ENCODE data around the gene UAP1L1. TPM values are rescaled to one million over a fixed set of nuclear protein-coding genes. Genes with fewer than 3 reads are reported as not detected.

The UAP1L1 gene
- total RNA-seq, 1 donor, result 36.9 TPM

DNA sequence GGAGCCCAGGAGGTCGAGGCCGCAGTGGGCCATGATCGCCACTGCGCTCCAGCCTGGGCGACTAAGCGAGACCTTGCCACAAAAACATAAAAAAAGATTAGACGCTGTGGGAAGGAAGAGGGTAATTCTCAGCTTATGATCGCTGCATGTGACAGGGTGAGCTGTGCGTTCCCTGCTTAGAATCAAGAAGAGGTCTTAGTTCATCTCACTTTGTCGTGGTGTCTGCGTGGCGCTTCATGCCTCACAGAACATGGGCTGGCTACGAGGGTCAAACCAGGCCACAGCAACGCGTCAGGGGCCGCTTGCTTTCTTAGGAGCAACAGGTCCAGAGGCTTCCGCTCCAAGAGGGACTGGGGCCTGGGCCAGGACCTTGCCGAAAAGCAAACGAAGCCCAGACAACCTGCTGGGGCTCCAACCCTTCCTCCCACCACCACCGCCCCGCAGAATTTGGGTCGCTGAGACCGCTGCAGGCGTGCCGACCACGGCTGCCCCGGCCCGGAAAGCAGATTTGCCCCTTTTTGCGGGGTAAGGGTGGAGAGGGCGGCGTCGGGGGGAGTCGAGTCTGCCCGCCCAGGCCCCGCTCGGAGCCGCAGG is 51.6 kb downstream of the UAP1L1 start:
- Histone ChIP-seq H3K9me3 (ENCODE audit: low read depth, low read length) (no peaks in the 10 kb centered on the region), H3K27me3 (ENCODE audit: insufficient read depth, low read length) (no peaks in the 10 kb centered on the region), H2AFZ (ENCODE audit: low read length) (peak overlapping the region; percentile 76), H3K4me1 (ENCODE audit: insufficient read depth, low read length) (peaks cover 15% of the 10 kb centered on the region), H3K4me3 (ENCODE audit: insufficient read depth, low read length) (peak overlapping the region; percentile 78), H3K4me2 (ENCODE audit: insufficient read depth, low read length) (peak overlapping the region; percentile 97), H4K20me1 (ENCODE audit: insufficient read depth, low read length) (peaks cover 14% of the 10 kb centered on the region), H3K27ac (ENCODE audit: low read depth, low read length) (peak overlapping the region; percentile 51), H3K79me2 (ENCODE audit: insufficient read depth, low read length) (peaks cover 25% of the 10 kb centered on the region), H3K36me3 (ENCODE audit: insufficient read depth, low read length) (no peaks in the 10 kb centered on the region)
- DNase-seq (ENCODE audit: insufficient read length, low spot score, missing footprints), result peak; percentile 73
- no peak for TF ChIP-seq CTCF (IDR thresholded peaks at IDR 0.05; ENCODE audit: extremely low read depth, low read depth, low read length)

DNA sequence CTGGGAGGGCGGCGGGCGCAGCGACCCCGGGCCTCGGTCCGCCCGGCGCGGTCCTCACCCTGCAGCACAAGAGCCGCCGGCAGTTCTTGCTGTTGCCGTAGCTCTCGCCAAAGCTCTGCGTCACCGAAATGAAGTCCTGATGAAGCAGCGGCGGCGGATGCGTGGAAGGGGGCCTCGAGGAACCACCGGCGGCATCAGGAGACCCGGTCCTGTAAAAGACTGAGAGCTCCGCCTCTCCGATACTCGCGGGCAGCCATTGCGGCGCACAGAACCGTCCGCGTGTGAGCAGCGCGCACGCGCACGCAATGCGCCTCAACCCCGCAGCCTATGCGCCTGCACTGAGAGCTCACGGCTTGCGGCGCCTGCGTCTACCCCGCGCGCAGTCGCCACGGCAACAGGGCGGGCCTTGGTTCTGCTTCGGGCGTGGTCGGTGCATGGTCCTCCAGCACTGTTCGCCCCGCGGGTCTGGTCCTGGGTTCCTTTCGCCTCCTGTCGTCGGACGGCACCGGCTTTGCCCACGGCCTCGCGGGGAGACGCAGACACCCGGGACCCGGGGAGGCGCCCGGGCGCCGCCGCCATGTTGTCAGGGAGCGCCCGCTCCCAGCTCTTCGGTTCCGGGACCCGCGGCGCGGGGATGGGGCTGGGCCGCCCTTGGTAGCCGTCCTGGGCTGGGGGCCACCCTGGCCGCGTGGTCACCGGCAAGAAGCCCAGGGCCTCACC is 52.3 kb downstream of the UAP1L1 start:
- H3K36me3 ChIP-seq (ENCODE audit: insufficient read depth, low read length), result no peaks in the 10 kb centered on the region
- H3K4me2 ChIP-seq (ENCODE audit: insufficient read depth, low read length), result peak overlapping the region; percentile 97
- H3K27ac ChIP-seq (ENCODE audit: low read depth, low read length), result peak overlapping the region; percentile 51
- peaks cover 15% of the 10 kb centered on the region for H3K4me1 ChIP-seq (ENCODE audit: insufficient read depth, low read length)
- H3K9me3 ChIP-seq (ENCODE audit: low read depth, low read length), result no peaks in the 10 kb centered on the region
- H3K79me2 ChIP-seq (ENCODE audit: insufficient read depth, low read length), result peaks cover 25% of the 10 kb centered on the region
- H3K4me3 ChIP-seq (ENCODE audit: insufficient read depth, low read length), result peak overlapping the region; percentile 78
- no peak for TF ChIP-seq CTCF (IDR thresholded peaks at IDR 0.05; ENCODE audit: extremely low read depth, low read depth, low read length)
- H3K27me3 ChIP-seq (ENCODE audit: insufficient read depth, low read length), result no peaks in the 10 kb centered on the region
- peak overlapping the region; percentile 76 for H2AFZ ChIP-seq (ENCODE audit: low read length)
- DNase-seq (ENCODE audit: insufficient read length, low spot score, missing footprints), result peak; percentile 100
- peaks cover 9% of the 10 kb centered on the region for H4K20me1 ChIP-seq (ENCODE audit: insufficient read depth, low read length)

DNA sequence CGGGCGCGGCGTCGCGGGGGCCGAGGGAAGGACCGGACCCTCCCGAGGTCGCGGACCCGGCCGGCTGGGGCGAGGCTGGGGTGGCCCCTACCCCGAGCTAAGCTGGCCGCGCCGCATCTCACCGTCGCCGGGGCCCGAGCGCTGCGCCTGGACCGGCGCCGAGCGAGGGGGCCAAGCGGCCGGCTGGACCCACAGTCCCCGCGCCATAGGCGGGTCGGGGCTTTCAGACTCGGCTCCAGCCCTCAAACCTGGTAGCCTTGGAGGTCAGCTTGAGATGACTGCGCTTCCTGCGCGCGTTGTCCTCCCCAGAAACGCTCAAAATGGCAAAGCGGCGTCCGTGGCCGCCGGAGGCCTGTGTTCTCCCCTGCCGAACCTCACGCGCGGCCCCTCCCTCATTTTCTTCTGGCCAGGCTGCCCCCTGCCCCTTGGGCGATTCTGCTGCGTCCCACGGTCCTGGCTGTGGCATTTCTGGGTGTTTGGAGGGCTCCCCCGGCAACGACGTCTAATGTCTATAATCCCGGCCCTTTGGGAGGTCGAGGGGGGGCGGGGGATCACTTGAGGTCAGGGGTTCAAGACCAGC is 52.9 kb downstream of the UAP1L1 start:
- H3K36me3 ChIP-seq (ENCODE audit: insufficient read depth, low read length), result no peaks in the 10 kb centered on the region
- H3K4me2 ChIP-seq (ENCODE audit: insufficient read depth, low read length), result peak overlapping the region; percentile 97
- peak overlapping the region; percentile 76 for H2AFZ ChIP-seq (ENCODE audit: low read length)
- H3K27ac ChIP-seq (ENCODE audit: low read depth, low read length), result no peak overlapping the region
- peaks cover 15% of the 10 kb centered on the region for H3K4me1 ChIP-seq (ENCODE audit: insufficient read depth, low read length)
- no peaks in the 10 kb centered on the region for H3K27me3 ChIP-seq (ENCODE audit: insufficient read depth, low read length)
- no peaks in the 10 kb centered on the region for H3K9me3 ChIP-seq (ENCODE audit: low read depth, low read length)
- no peak for DNase-seq (ENCODE audit: insufficient read length, low spot score, missing footprints)
- TF ChIP-seq CTCF (IDR thresholded peaks at IDR 0.05; ENCODE audit: extremely low read depth, low read depth, low read length), result no peak
- peaks cover 9% of the 10 kb centered on the region for H4K20me1 ChIP-seq (ENCODE audit: insufficient read depth, low read length)
- peaks cover 25% of the 10 kb centered on the region for H3K79me2 ChIP-seq (ENCODE audit: insufficient read depth, low read length)
- H3K4me3 ChIP-seq (ENCODE audit: insufficient read depth, low read length), result peak overlapping the region; percentile 78

Small RNAs within 50 kb of the gene (small RNA-seq; reads per million reads assigned to genes)
- gene RF00153, result not detected

Other genes starting within 250 kb of the UAP1L1 start
- gene AJM1, start 235.0 kb upstream of the UAP1L1 start, total RNA-seq, result 0.88 and 1.1 TPM in 2 replicates
- 54.2 and 59.0 TPM in 2 replicates for gene PHPT1, start 228.1 kb upstream of the UAP1L1 start, total RNA-seq
- 0.88 and 1.4 TPM in 2 replicates for gene MAMDC4, start 225.2 kb upstream of the UAP1L1 start, total RNA-seq
- gene EDF1, start 211.2 kb upstream of the UAP1L1 start, total RNA-seq, result 126 and 173 TPM in 2 replicates
- gene TRAF2, start 191.0 kb upstream of the UAP1L1 start, total RNA-seq, result 6.2 and 6.8 TPM in 2 replicates
- 143 and 157 TPM in 2 replicates for gene FBXW5, start 132.8 kb upstream of the UAP1L1 start, total RNA-seq
- 1.2 TPM in 1 of 2 replicates, not detected in the other for gene C8G, start 132.3 kb upstream of the UAP1L1 start, total RNA-seq
- not detected in 2 replicates for gene LCN12, start 125.2 kb upstream of the UAP1L1 start, total RNA-seq
- gene PTGDS, start 100.0 kb upstream of the UAP1L1 start, total RNA-seq, result 37.4 and 57.9 TPM in 2 replicates
- gene LCNL1, start 94.5 kb upstream of the UAP1L1 start, total RNA-seq, result 4.4 and 5.4 TPM in 2 replicates
- 13.3 and 16.6 TPM in 2 replicates for gene PAXX, start 85.1 kb upstream of the UAP1L1 start, total RNA-seq
- gene CLIC3, start 80.9 kb upstream of the UAP1L1 start, total RNA-seq, result 1.5 and 2.5 TPM in 2 replicates
- 19.4 and 20.3 TPM in 2 replicates for gene ABCA2, start 49.3 kb upstream of the UAP1L1 start, total RNA-seq
- not detected in 2 replicates for gene FUT7, start 45.4 kb upstream of the UAP1L1 start, total RNA-seq
- 10.0 and 10.1 TPM in 2 replicates for gene NPDC1, start 31.3 kb upstream of the UAP1L1 start, total RNA-seq
- not detected in 2 replicates for gene ENTPD2, start 23.5 kb upstream of the UAP1L1 start, total RNA-seq
- gene SAPCD2, start 7.0 kb upstream of the UAP1L1 start, total RNA-seq, result 0.88 and 1.1 TPM in 2 replicates
- 94.1 and 103 TPM in 2 replicates for gene MAN1B1, start 9.5 kb downstream of the UAP1L1 start, total RNA-seq
- 66.6 and 74.6 TPM in 2 replicates for gene DPP7, start 37.2 kb downstream of the UAP1L1 start, total RNA-seq
- gene GRIN1, start 61.6 kb downstream of the UAP1L1 start, total RNA-seq, result not detected in 2 replicates
- gene LRRC26, start 92.5 kb downstream of the UAP1L1 start, total RNA-seq, result not detected in 2 replicates
- gene TMEM210, start 94.5 kb downstream of the UAP1L1 start, total RNA-seq, result not detected in 2 replicates
- 26.2 and 32.9 TPM in 2 replicates for gene ANAPC2, start 111.0 kb downstream of the UAP1L1 start, total RNA-seq
- gene SSNA1, start 111.2 kb downstream of the UAP1L1 start, total RNA-seq, result 52.5 and 59.7 TPM in 2 replicates
- gene TPRN, start 123.2 kb downstream of the UAP1L1 start, total RNA-seq, result 9.7 and 10.5 TPM in 2 replicates
- gene TMEM203, start 128.1 kb downstream of the UAP1L1 start, total RNA-seq, result 35.4 and 36.9 TPM in 2 replicates
- gene NDOR1, start 128.2 kb downstream of the UAP1L1 start, total RNA-seq, result 5.0 and 6.2 TPM in 2 replicates
- gene RNF208, start 144.7 kb downstream of the UAP1L1 start, total RNA-seq, result 0.29 TPM in 1 of 2 replicates, not detected in the other
- 1.1 and 1.5 TPM in 2 replicates for gene CYSRT1, start 147.7 kb downstream of the UAP1L1 start, total RNA-seq
- gene RNF224, start 150.0 kb downstream of the UAP1L1 start, total RNA-seq, result under 0.01 TPM in 1 of 2 replicates, not detected in the other
- not detected in 2 replicates for gene SLC34A3, start 153.4 kb downstream of the UAP1L1 start, total RNA-seq
- gene TUBB4B, start 163.8 kb downstream of the UAP1L1 start, total RNA-seq, result 67.7 and 74.0 TPM in 2 replicates
- 0.36 TPM in 1 of 2 replicates, not detected in the other for gene STPG3, start 173.8 kb downstream of the UAP1L1 start, total RNA-seq
- gene NELFB, start 177.8 kb downstream of the UAP1L1 start, total RNA-seq, result 46.0 and 47.4 TPM in 2 replicates
- gene TOR4A, start 200.2 kb downstream of the UAP1L1 start, total RNA-seq, result 0.29 and 2.5 TPM in 2 replicates
- gene NRARP, start 224.8 kb downstream of the UAP1L1 start, total RNA-seq, result under 0.01 TPM in 2 replicates

Data from osteoblast (primary cell).